ENCODE data around the gene MMP15.
"Not testable (repeated sequence)": the region's sequence is repeated elsewhere in the genome, so short reads cannot be mapped to it uniquely, and the experiment has no call there.

Gene MMP15

DNA sequence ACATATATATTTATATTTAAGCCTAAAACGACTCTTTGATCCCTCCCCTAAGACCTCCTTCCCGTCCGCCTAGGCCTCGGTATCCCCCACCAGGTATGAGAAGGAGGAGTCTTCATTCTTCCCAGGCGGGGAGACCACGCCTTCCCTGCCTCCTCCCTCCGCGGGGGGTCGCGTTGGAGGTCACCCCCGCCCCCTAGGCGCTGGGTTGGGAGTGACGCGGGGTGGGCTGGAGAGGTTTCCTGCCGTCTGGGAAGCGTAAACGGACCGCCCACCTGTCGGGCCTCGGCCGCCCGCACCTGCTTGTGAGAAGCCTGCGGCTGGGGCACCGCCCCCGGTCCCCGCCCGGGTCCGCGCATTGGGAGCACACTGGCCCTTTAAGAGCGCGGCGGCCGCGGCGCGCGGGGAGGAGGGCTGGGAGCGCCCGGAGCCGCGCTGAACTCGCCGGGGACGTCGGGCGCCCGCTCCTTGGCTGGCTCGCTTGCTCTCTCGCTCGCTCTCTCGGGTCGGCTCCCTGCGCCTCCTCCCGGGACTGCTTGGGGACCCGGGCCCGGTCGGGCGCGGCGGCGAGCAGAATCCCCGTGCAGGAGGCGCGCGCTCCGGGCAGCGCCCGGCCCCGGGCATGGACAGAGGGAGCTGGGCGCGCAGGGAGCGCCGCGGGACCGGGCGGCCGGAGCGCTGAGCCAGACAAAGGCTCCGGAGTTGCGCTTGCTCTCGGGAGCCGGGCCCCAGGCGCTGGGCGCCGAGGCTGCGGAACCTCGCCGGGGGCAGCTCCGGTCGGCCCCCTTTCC is at the start of gene MMP15:
TSS of gene MMP15 (plus strand) at position 404 of the 788 bp plus-strand sequence. CDS start 597 bp downstream, outside the sequence.
- DNase-seq (ENCODE audit: low read depth in 3 of 3, low spot score in 1 of 3): peak in 2 of 3 donors; percentile 28 to 55

DNA sequence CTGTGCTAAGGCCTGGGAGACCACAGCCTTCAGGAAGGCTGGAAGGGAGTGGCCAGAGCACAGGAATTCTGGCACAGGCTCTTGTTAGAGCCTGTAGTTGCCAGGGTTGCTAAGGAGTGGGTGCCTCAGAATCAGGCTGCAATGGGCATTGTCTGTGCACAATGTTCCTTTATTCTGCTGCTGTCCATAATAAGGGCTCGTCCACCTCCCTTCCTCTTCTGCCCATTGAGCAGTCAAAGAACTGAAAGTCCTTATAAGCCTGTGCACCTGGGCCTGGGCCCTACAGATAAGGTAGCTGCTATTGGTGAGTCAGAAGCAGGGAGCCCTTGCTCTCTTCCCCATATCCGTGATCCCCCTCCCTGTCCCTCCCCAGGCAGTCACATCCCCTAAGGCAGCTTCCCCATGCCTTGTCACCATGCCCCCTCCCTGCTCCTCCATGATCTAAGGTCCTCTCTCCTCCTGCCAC is 49.2 kb upstream of the MMP15 start:
- DNase-seq (ENCODE audit: low read depth in 3 of 3, low spot score in 1 of 3): no peak

- no peak for DNase-seq (ENCODE audit: low read depth in 3 of 3, low spot score in 1 of 3)
These were observed 48.0 kb upstream of the MMP15 start for GRCh38 chr16:57977418-57978069.

DNA sequence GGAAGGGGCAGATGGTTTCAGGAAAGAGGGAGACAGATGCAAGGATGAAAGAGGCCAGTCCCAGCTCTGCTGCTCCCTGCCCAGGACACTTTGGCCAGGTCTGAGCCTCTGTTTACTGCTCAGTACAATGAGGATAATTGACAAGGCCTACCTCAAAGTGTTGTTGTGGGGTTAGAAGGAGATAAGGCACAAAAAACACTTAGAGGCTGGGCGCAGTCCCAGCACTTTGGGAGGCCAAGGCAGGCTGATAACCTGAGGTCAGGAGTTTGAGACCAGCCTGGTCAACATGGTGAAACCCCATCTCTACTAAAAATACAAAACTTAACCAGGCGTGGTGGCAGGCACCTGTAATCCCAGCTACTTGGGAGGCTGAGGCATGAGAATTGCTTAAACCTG is 47.5 kb upstream of the MMP15 start:
- DNase-seq (ENCODE audit: low read depth in 3 of 3, low spot score in 1 of 3): not testable (repeated sequence)

GRCh38 chr16:57979006-57979585 is 46.5 kb upstream of the MMP15 start:
- no peak for DNase-seq (ENCODE audit: low read depth in 3 of 3, low spot score in 1 of 3)

DNA sequence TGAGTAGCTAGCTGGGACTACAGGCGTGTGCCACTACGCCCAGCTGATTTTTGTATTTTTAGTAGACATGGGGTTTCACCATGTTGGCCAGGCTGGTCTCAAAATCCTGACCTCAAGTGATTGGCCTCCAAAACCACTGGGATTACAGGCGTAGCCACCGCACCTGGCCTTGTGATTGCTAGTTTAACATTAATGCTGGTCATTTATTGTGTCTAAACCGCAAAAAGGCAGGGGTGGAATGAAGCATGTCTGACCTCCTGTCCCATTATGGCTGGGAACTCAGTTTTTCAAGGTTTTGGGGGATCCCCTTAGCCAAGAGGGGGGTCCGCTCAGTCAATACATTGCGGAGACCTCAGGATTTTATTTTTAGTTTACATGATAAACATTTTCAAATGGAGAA is 43.9 kb upstream of the MMP15 start:
- no peak for DNase-seq (ENCODE audit: low read depth in 3 of 3, low spot score in 1 of 3)

GRCh38 chr16:57982385-57982784 is 43.2 kb upstream of the MMP15 start:
- no peak for DNase-seq (ENCODE audit: low read depth in 3 of 3, low spot score in 1 of 3)

GRCh38 chr16:57984443-57985203 is 40.9 kb upstream of the MMP15 start:
- DNase-seq (ENCODE audit: low read depth in 3 of 3, low spot score in 1 of 3): peak; percentile 83 to 84 (median 83)

GRCh38 chr16:57985204-57986181 is 40.1 kb upstream of the MMP15 start:
- no peak for DNase-seq (ENCODE audit: low read depth in 3 of 3, low spot score in 1 of 3)

- no peak for DNase-seq (ENCODE audit: low read depth in 3 of 3, low spot score in 1 of 3)
These were observed 39.4 kb upstream of the MMP15 start for GRCh38 chr16:57986196-57986595.

GRCh38 chr16:57987441-57988177 is 37.9 kb upstream of the MMP15 start:
- DNase-seq (ENCODE audit: low read depth in 3 of 3, low spot score in 1 of 3): no peak

- no peak for DNase-seq (ENCODE audit: low read depth in 3 of 3, low spot score in 1 of 3)
These were observed 36.6 kb upstream of the MMP15 start for GRCh38 chr16:57988929-57989328.

GRCh38 chr16:57991551-57992059 is 33.9 kb upstream of the MMP15 start:
- no peak for DNase-seq (ENCODE audit: low read depth in 3 of 3, low spot score in 1 of 3)

DNA sequence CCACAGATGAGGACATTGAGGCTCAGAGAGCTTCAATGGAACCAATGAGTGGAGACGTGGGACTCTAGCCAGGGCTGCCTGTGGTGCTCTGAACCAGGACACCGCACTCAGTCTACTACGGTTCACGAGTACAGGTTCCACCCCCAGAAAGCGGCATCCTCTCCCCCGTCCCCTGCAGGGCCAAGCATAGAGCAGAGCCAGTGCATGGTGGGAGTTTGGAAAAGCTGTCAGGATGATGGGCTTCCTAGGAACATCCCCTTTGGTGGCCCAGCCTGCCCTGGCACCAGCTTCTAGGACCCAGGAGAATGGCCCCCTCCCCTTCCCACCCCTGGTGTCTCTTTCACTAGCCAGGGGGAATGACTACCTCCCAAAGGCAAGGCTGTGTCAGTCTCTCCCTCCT is 33.5 kb upstream of the MMP15 start:
- DNase-seq (ENCODE audit: low read depth in 3 of 3, low spot score in 1 of 3): no peak

DNA sequence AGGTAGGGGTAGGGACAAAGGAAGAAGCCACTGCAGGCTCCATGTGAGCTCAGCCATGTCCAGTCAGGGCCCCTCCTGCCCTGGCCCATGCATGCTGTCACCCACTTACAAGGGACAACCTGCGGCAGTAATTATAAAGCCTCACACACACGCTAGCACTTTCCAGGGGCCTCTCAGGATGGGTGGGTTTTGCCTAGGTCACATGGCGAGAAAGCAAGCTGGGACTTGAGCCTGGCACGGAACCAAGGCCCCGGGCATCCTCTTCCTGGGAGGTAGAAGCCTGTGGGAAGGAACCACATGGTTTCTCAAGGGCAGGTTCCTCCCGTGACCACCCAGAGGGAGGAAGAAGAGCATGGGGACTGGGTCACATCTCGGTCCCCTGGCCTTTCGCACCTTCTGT is 32.1 kb upstream of the MMP15 start:
- DNase-seq (ENCODE audit: low read depth in 3 of 3, low spot score in 1 of 3): no peak

DNA sequence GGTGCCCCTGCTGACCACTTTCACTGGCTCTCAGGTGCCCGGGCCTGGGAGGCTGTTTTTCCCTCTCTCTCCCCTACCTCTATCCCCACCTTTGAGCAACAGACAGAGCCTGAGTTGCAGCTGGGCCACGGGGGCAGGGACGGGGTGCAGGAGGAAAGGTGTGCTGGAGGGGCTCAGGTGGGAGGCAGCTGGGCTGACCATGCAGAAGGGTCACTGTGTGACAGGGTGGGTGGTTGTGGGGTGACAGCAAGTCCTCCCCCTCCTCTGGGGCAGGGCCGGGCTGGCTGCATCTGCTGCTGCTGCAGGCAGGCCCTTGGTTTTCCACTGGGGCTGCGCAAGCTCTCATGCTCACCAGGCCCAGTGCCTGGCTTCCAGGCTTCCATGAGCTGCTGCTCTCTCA is 31.7 kb upstream of the MMP15 start:
- DNase-seq (ENCODE audit: low read depth in 3 of 3, low spot score in 1 of 3): no peak

DNA sequence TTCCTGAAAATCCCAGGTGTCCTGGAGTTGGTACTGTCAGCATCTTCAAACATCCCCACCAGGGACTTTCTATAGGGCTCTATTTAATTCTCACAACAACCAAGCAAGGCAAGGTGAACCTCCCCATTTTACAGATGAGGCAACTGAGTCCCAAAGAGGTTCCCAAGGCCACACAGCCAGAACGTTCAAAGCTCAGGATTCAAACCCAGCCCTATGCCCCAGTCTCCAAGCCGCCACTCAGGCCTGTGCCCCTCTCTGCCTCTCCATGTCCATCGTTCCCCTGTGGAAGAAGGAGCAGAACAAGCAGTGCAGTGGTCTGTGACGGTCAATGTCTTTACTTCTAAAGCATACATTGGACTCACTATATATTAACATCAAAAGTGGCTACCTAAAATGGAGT is 31.2 kb upstream of the MMP15 start:
- no peak for DNase-seq (ENCODE audit: low read depth in 3 of 3, low spot score in 1 of 3)

- DNase-seq (ENCODE audit: low read depth in 3 of 3, low spot score in 1 of 3): no peak
These were observed 30.8 kb upstream of the MMP15 start for GRCh38 chr16:57994778-57995177.

DNA sequence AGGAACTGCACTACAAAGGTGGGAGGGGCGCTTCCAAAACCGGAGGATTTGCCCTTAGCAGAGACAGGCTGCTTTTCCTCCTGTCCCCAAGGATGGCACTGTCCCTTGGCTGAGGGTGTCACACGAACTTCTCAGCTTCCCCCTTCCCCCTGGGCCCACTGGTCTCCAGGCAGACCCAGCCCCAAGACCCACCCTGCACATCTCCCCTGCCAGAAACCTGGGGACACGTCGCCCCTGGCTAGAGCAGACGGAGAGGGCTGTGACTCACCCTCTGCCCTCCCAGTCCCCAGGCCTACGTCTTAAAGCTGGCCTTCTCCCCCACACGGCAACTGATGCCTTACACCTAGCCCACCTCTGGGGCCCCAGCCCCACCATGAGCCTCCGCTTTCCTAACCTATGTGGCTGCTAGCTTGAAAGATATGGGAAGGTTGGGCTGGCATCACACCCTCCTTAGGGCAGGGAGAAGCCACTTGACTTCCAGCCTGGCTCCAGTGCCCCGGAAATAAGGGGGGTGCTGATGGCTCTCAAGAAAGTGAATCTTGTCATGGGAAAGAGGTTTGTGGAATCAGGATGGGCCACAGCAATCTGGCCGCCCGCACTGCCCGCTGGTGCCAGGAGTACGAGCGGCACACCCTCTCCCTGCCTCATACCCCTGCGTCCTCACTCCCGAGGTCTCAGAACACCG is 29.7 kb upstream of the MMP15 start:
- DNase-seq (ENCODE audit: low read depth in 3 of 3, low spot score in 1 of 3): no peak
